Panc1 (cell line): ENCODE data around the gene ARMC12. TPM values are rescaled to one million over a fixed set of nuclear protein-coding genes. Genes with fewer than 3 reads are reported as not detected.

ENCODE experiments used
- ATAC-seq: fragments of 200-7000 bp; cut with Tn5 transposase; 2 replicates; pipeline ENCODE4 v1.9.1; 2020; ENCODE audit warnings: mild to moderate bottlenecking, moderate library complexity
- BruUV-seq: library from RNA; stranded (reverse); fragments of 400-500 nt; replicated peaks from 2 replicates; lab custom pipeline; 2021; lab: Mats Ljungman, UMichigan
- CTCF ChIA-PET: fragments of 300-600 bp; sonication (Branson Sonifier 250); formaldehyde crosslinking; loops from one replicate; lab custom pipeline; 2022; ENCODE audit warnings: antibody characterized with exemption; lab: Charles Lee
- POLR2A ChIA-PET: fragments of 300-600 bp; sonication (Branson Sonifier 250); formaldehyde crosslinking; loops from one replicate; lab custom pipeline; 2022; ENCODE audit warnings: antibody characterized with exemption; lab: Charles Lee
- DNase-seq: peaks from one replicate; pipeline ENCODE4 v3.0.0-alpha.2; 2010; ENCODE audit warnings: low read depth, low spot score
- H3K27ac ChIP-seq: 2 replicates; pipeline ENCODE4 v1.5.1; 2011; ENCODE audit warnings: mild to moderate bottlenecking, low read length, inconsistent platforms
- H3K27me3 ChIP-seq: fragments of 200-500 bp; sonication (Bioruptor generic); 2 replicates; pipeline ENCODE4 v1.6.0; 2014; ENCODE audit warnings: low read length, inconsistent platforms; ENCODE audit not compliant: control insufficient read depth, insufficient read depth
- H3K36me3 ChIP-seq: fragments of 200-500 bp; sonication (Bioruptor generic); 2 replicates; pipeline ENCODE4 v1.5.1; 2014; ENCODE audit warnings: inconsistent platforms, mild to moderate bottlenecking, low read length, moderate library complexity; ENCODE audit not compliant: control insufficient read depth, insufficient read depth
- H3K4me1 ChIP-seq: 2 replicates; pipeline ENCODE4 v1.5.1; 2011; ENCODE audit warnings: inconsistent platforms, mild to moderate bottlenecking, low read length, moderate library complexity; ENCODE audit not compliant: control insufficient read depth, insufficient read depth
- H3K4me3 ChIP-seq, 2 experiments: 2 replicates each; pipeline ENCODE4 v1.5.1; 2011 to 2012; ENCODE audit warnings: low read depth in 2 of 2, low read length in 2 of 2, mild to moderate bottlenecking in 2 of 2, inconsistent platforms in 1 of 2, moderate library complexity in 1 of 2
- H3K9me3 ChIP-seq: fragments of 200-500 bp; sonication (Bioruptor generic); 2 replicates; pipeline ENCODE4 v1.5.1; 2014; ENCODE audit warnings: low read depth, mild to moderate bottlenecking, inconsistent platforms, low read length, moderate library complexity; ENCODE audit not compliant: control insufficient read depth, insufficient read depth
- CTCF ChIP-seq: fragments of 450-650 bp; IDR thresholded peaks from 2 replicates; pipeline ENCODE4 v1.5.1; 2017; ENCODE audit warnings: mild to moderate bottlenecking
- POLR2AphosphoS5 ChIP-seq: IDR thresholded peaks from 2 replicates; pipeline ENCODE4 v1.6.1; 2012; ENCODE audit warnings: mild to moderate bottlenecking, low read depth, low read length, moderate library complexity
- REST ChIP-seq, 2 experiments: IDR thresholded peaks; 2 replicates each; pipeline ENCODE4 v1.6.1; 2011 to 2012; ENCODE audit warnings: low read depth in 2 of 2, control low read depth in 1 of 2, low read length in 1 of 2, mild to moderate bottlenecking in 1 of 2, moderate library complexity in 1 of 2; ENCODE audit not compliant: insufficient read depth in 1 of 2
- SIN3A ChIP-seq: IDR thresholded peaks from 2 replicates; pipeline ENCODE4 v1.6.1; 2012; ENCODE audit warnings: low read depth, mild to moderate bottlenecking, low read length, moderate library complexity, borderline replicate concordance; ENCODE audit not compliant: insufficient read depth
- TCF7L2 ChIP-seq: IDR thresholded peaks from 2 replicates; pipeline ENCODE4 v1.6.1; 2011; ENCODE audit warnings: mild to moderate bottlenecking, low read depth, low read length, inconsistent platforms
- in situ Hi-C: cut with HindIII; loops from 2 replicates; pipeline ENCODE4 v1.10.0; 2016; ENCODE audit warnings: low sequenced_read_pairs, low pct_unique_long_range_greater_than_20kb
- intact Hi-C: fragments of 100-400 bp; cut with micrococcal nuclease; formaldehyde crosslinking; loops from one replicate; pipeline ENCODE4 v1.10.0; 2022; ENCODE audit not compliant: unreplicated experiment
- total RNA-seq: library from RNA; stranded (reverse); gene quantifications from one replicate; pipeline ENCODE4 v1.2.1, GENCODE V29; 2021; ENCODE audit not compliant: unreplicated experiment

ARMC12 gene
- total RNA-seq, 1 experiment from 2014 or later = 1.4 TPM

- POLR2A ChIA-PET = no interaction called here
- Histone ChIP-seq H3K4me3 (no peak overlapping the region), H3K4me1 (no peaks in the 10 kb centered on the region), H3K27ac (no peak overlapping the region), H3K36me3 (no peaks in the 10 kb centered on the region), H3K9me3 (no peaks in the 10 kb centered on the region), H3K27me3 (no peaks in the 10 kb centered on the region)
- BruUV-seq = no TSS peak
- in situ Hi-C loops = no loop called here
- CTCF ChIA-PET = interaction anchor here (0.6 kb wide), 1 partner anchor 8 kb away, joined by 3 read pairs; no protein-coding TSS in a partner anchor
- DNase-seq = no peak
- ATAC-seq = no peak
- TF ChIP-seq POLR2AphosphoS5 (no peak), TCF7L2 (no peak), SIN3A (no peak), REST (IDR thresholded peaks at IDR 0.05; ENCODE audit: insufficient read depth in 1 of 2, low read depth in 2 of 2, low read length in 1 of 2) (no peak), CTCF (no peak)
- intact Hi-C loops = no loop called here
Measured at GRCh38 chr6:35716798-35717197, 20.0 kb upstream of the ARMC12 start.

- H3K27ac ChIP-seq = no peak overlapping the region
- no peak for ATAC-seq
Measured at GRCh38 chr6:35717449-35718374, 19.1 kb upstream of the ARMC12 start.

More at GRCh38 chr6:35717449-35718374, 19.1 kb upstream of the ARMC12 start:
- CTCF ChIA-PET = no interaction called here
- Histone ChIP-seq H3K4me1 (no peaks in the 10 kb centered on the region), H3K36me3 (no peaks in the 10 kb centered on the region), H3K4me3 (no peak overlapping the region), H3K27me3 (no peaks in the 10 kb centered on the region), H3K9me3 (no peaks in the 10 kb centered on the region)
- POLR2A ChIA-PET = no interaction called here
- DNase-seq = no peak
- TF ChIP-seq POLR2AphosphoS5 (no peak), REST (IDR thresholded peaks at IDR 0.05; ENCODE audit: insufficient read depth in 1 of 2, low read depth in 2 of 2, low read length in 1 of 2) (no peak), CTCF (no peak), TCF7L2 (no peak), SIN3A (no peak)
- in situ Hi-C loops = no loop called here
- intact Hi-C loops = no loop called here
- BruUV-seq = no TSS peak
